SKM-1 (cell line): ENCODE results near the gene B3GAT1.

Experiments used
- DNase-seq: peaks from one replicate; lab custom pipeline; 2025; ENCODE audit not compliant: unreplicated experiment; lab: John Stamatoyannopoulos, UW

The B3GAT1 gene

GRCh38 chr11:134410766-134411165, 1.3 kb downstream of the B3GAT1 start:
- no peak for DNase-seq

- no peak for DNase-seq
Measured at GRCh38 chr11:134409552-134410429, 2.3 kb downstream of the B3GAT1 start.

- DNase-seq: no peak
Measured at GRCh38 chr11:134407923-134408322, 4.1 kb downstream of the B3GAT1 start.

- no peak for DNase-seq
Measured at GRCh38 chr11:134407321-134407828, 4.7 kb downstream of the B3GAT1 start.

- no peak for DNase-seq
Measured at GRCh38 chr11:134406264-134407185, 5.5 kb downstream of the B3GAT1 start.

GRCh38 chr11:134405841-134406240, 6.2 kb downstream of the B3GAT1 start:
- DNase-seq: no peak

GRCh38 chr11:134405436-134405835, 6.6 kb downstream of the B3GAT1 start:
- no peak for DNase-seq

GRCh38 chr11:134404575-134405341, 7.3 kb downstream of the B3GAT1 start:
- DNase-seq: no peak

- DNase-seq: no peak
Measured at GRCh38 chr11:134402910-134403309, 9.1 kb downstream of the B3GAT1 start.

- no peak for DNase-seq
Measured at GRCh38 chr11:134401825-134402809, 9.9 kb downstream of the B3GAT1 start.

GRCh38 chr11:134399996-134400395, 12.0 kb downstream of the B3GAT1 start:
- no peak for DNase-seq

GRCh38 chr11:134399293-134399654, 12.8 kb downstream of the B3GAT1 start:
- DNase-seq: no peak

- no peak for DNase-seq
Measured at GRCh38 chr11:134398644-134399292, 13.3 kb downstream of the B3GAT1 start.

GRCh38 chr11:134398079-134398444, 14.0 kb downstream of the B3GAT1 start:
- DNase-seq: no peak

GRCh38 chr11:134397304-134398078, 14.6 kb downstream of the B3GAT1 start:
- DNase-seq: no peak

- DNase-seq: no peak
Measured at GRCh38 chr11:134395002-134395401, 17.0 kb downstream of the B3GAT1 start.

- DNase-seq: no peak
Measured at GRCh38 chr11:134394311-134394710, 17.7 kb downstream of the B3GAT1 start.

- no peak for DNase-seq
Measured at GRCh38 chr11:134393638-134394037, 18.4 kb downstream of the B3GAT1 start.
